H9 (cell line): ENCODE measurements around the gene PLXNA4. TPM values are rescaled to one million over a fixed set of nuclear protein-coding genes. Genes with fewer than 3 reads are reported as not detected.

Experiments
- DNase-seq: peaks from one replicate; pipeline ENCODE4 v3.0.0-alpha.2; 2017
- H2AFZ ChIP-seq: one replicate; pipeline ENCODE4 v1.6.1; 2013; ENCODE audit warnings: mild to moderate bottlenecking, low read length, control low read depth, moderate library complexity
- H2AK5ac ChIP-seq: 2 replicates; pipeline ENCODE4 v1.6.1; 2013; ENCODE audit warnings: low read length, control low read depth, mixed read lengths; ENCODE audit not compliant: insufficient read length
- H2BK120ac ChIP-seq: one replicate; pipeline ENCODE4 v1.6.1; 2013; ENCODE audit warnings: low read depth, mild to moderate bottlenecking, low read length, control low read depth, inconsistent platforms; ENCODE audit not compliant: poor library complexity, severe bottlenecking
- H2BK12ac ChIP-seq: 2 replicates; pipeline ENCODE4 v1.6.1; 2013; ENCODE audit warnings: low read length, control low read depth, mixed read lengths, low read depth; ENCODE audit not compliant: insufficient read length
- H2BK15ac ChIP-seq: 2 replicates; pipeline ENCODE4 v1.6.1; 2013; ENCODE audit warnings: low read depth, low read length, control low read depth
- H2BK20ac ChIP-seq: one replicate; pipeline ENCODE4 v1.6.1; 2013; ENCODE audit warnings: low read depth, mild to moderate bottlenecking, low read length, control low read depth, inconsistent platforms; ENCODE audit not compliant: poor library complexity, severe bottlenecking
- H2BK5ac ChIP-seq: 2 replicates; pipeline ENCODE4 v1.6.1; 2013; ENCODE audit warnings: low read length, control low read depth, mixed read lengths; ENCODE audit not compliant: insufficient read length
- H3K14ac ChIP-seq: 2 replicates; pipeline ENCODE4 v1.6.1; 2013; ENCODE audit warnings: low read length, control low read depth; ENCODE audit not compliant: insufficient read depth
- H3K18ac ChIP-seq: 2 replicates; pipeline ENCODE4 v1.6.1; 2013; ENCODE audit warnings: low read depth, mild to moderate bottlenecking, mixed read lengths, low read length, control low read depth; ENCODE audit not compliant: insufficient read length
- H3K23ac ChIP-seq: 2 replicates; pipeline ENCODE4 v1.6.1; 2013; ENCODE audit warnings: low read length, control low read depth, mixed read lengths, low read depth; ENCODE audit not compliant: insufficient read length
- H3K23me2 ChIP-seq: 2 replicates; pipeline ENCODE4 v1.6.1; 2013; ENCODE audit warnings: low read depth, mild to moderate bottlenecking, mixed read lengths, low read length, control low read depth; ENCODE audit not compliant: insufficient read length, poor library complexity, severe bottlenecking
- H3K27ac ChIP-seq: 2 replicates; pipeline ENCODE4 v1.5.1; 2013; ENCODE audit warnings: low read length, control low read depth, mixed read lengths, low read depth; ENCODE audit not compliant: insufficient read length
- H3K27me3 ChIP-seq: 2 replicates; pipeline ENCODE4 v1.6.1; 2013; ENCODE audit warnings: low read length, control low read depth, inconsistent platforms; ENCODE audit not compliant: insufficient read depth
- H3K4ac ChIP-seq: 2 replicates; pipeline ENCODE4 v1.6.1; 2013; ENCODE audit warnings: low read depth, mild to moderate bottlenecking, control low read depth, inconsistent platforms, low read length, moderate library complexity
- H3K4me1 ChIP-seq: 2 replicates; pipeline ENCODE4 v1.6.1; 2013; ENCODE audit warnings: low read length, control low read depth, inconsistent platforms; ENCODE audit not compliant: insufficient read depth
- H3K4me2 ChIP-seq: 2 replicates; pipeline ENCODE4 v1.6.1; 2013; ENCODE audit warnings: low read length, control low read depth, mixed read lengths; ENCODE audit not compliant: insufficient read length, insufficient read depth
- H3K56ac ChIP-seq: 2 replicates; pipeline ENCODE4 v1.6.1; 2013; ENCODE audit warnings: low read depth, mild to moderate bottlenecking, mixed read lengths, low read length, control low read depth; ENCODE audit not compliant: insufficient read length
- H3K79me1 ChIP-seq: 2 replicates; pipeline ENCODE4 v1.6.1; 2013; ENCODE audit warnings: low read depth, mild to moderate bottlenecking, moderate library complexity, low read length, control low read depth, inconsistent platforms; ENCODE audit not compliant: insufficient read depth, poor library complexity, severe bottlenecking
- H3K79me2 ChIP-seq: 2 replicates; pipeline ENCODE4 v1.6.1; 2013; ENCODE audit warnings: low read length, control low read depth, inconsistent platforms; ENCODE audit not compliant: insufficient read depth
- H3K9ac ChIP-seq: 2 replicates; pipeline ENCODE4 v1.6.1; 2013; ENCODE audit warnings: low read length, control low read depth, mixed read lengths; ENCODE audit not compliant: insufficient read length; ENCODE audit errors: extremely low read depth
- H3K9me3 ChIP-seq: one replicate; pipeline ENCODE4 v1.6.1; 2013; ENCODE audit warnings: low read depth, low read length, inconsistent platforms; ENCODE audit not compliant: control insufficient read depth
- H3T11ph ChIP-seq: one replicate; pipeline ENCODE4 v1.6.1; 2013; ENCODE audit warnings: mild to moderate bottlenecking, low read length, control low read depth, inconsistent platforms
- H4K20me1 ChIP-seq: one replicate; pipeline ENCODE4 v1.6.1; 2013; ENCODE audit not compliant: control insufficient read depth, insufficient read length, insufficient read depth
- H4K5ac ChIP-seq: 2 replicates; pipeline ENCODE4 v1.6.1; 2013; ENCODE audit warnings: low read depth, mild to moderate bottlenecking, mixed read lengths, low read length, control low read depth; ENCODE audit not compliant: insufficient read length
- H4K8ac ChIP-seq: replicated peaks from 2 replicates; pipeline ENCODE4 v1.6.1; 2013; ENCODE audit warnings: low read length, control low read depth, mixed read lengths, low read depth; ENCODE audit not compliant: insufficient read length
- H4K91ac ChIP-seq: 2 replicates; pipeline ENCODE4 v1.6.1; 2013; ENCODE audit warnings: low read depth, mild to moderate bottlenecking, moderate library complexity, mixed read lengths, low read length, control low read depth; ENCODE audit not compliant: insufficient read length
- H3K27ac Mint-ChIP-seq, 3 experiments: 2 replicates in 2 of 3; 3 replicates in 1 of 3; pipeline ENCODE4 v1.8.0; 2020 to 2021; ENCODE audit warnings: mixed read lengths in 3 of 3, mild to moderate bottlenecking in 1 of 3, moderate library complexity in 1 of 3
- H3K27me3 Mint-ChIP-seq: 2 replicates; pipeline ENCODE4 v1.8.0; 2021; ENCODE audit warnings: low read depth, mild to moderate bottlenecking, moderate library complexity, mixed read lengths
- H3K36me3 Mint-ChIP-seq, 3 experiments: 2 replicates in 2 of 3; 3 replicates in 1 of 3; pipeline ENCODE4 v1.8.0; 2020 to 2021; ENCODE audit warnings: low read depth in 3 of 3, mixed read lengths in 3 of 3; ENCODE audit not compliant: insufficient read depth in 1 of 3
- H3K4me1 Mint-ChIP-seq, 2 experiments: 2 replicates each; pipeline ENCODE4 v1.8.0; 2020; ENCODE audit warnings: mixed read lengths in 2 of 2
- H3K4me3 Mint-ChIP-seq, 2 experiments: 2 replicates in 1 of 2; 3 replicates in 1 of 2; pipeline ENCODE4 v1.8.0; 2020 to 2021; ENCODE audit warnings: mild to moderate bottlenecking in 2 of 2, mixed read lengths in 2 of 2, moderate library complexity in 1 of 2
- H3K9me3 Mint-ChIP-seq, 2 experiments: 2 replicates in 1 of 2; 3 replicates in 1 of 2; pipeline ENCODE4 v1.8.0; 2020; ENCODE audit warnings: mild to moderate bottlenecking in 2 of 2, mixed read lengths in 2 of 2, moderate library complexity in 1 of 2
- CTCF ChIP-seq: fragments of 200-600 bp; sonication (generic); conservative IDR thresholded peaks from 3 replicates; pipeline ENCODE4 v1.8.0; 2021; ENCODE audit warnings: antibody characterized with exemption, mild to moderate bottlenecking
- WGBS: extraction: QIAGEN DNeasy Blood & Tissue Kit; methylation state at CpG from one replicate; pipeline ENCODE4 v1.1.7; 2013; ENCODE audit warnings: missing lambda C conversion rate, low lambda C conversion rate, mixed read lengths; ENCODE audit not compliant: insufficient read length; ENCODE audit errors: extremely low coverage; 5-methylcytosine and 5-hydroxymethylcytosine counted together
- total RNA-seq: library from RNA; stranded (reverse); gene quantifications from 2 replicates; pipeline ENCODE4 v1.2.1, GENCODE V29; 2021

The PLXNA4 gene
- total RNA-seq, 1 experiment from 2014 or later = 0.35 TPM

- Histone ChIP-seq H2BK12ac (no peak overlapping the region), H2AFZ (no peak overlapping the region), H3K79me2 (no peaks in the 10 kb centered on the region), H4K8ac (no peak overlapping the region), H3K9ac (no peak overlapping the region), H3K9me3 (no peaks in the 10 kb centered on the region), H2BK5ac (no peak overlapping the region), H3K27ac (no peak overlapping the region), H3T11ph (no peak overlapping the region), H4K20me1 (no peaks in the 10 kb centered on the region), H2BK20ac (no peak overlapping the region), H2AK5ac (no peak overlapping the region), H3K27me3 (no peaks in the 10 kb centered on the region), H3K79me1 (no peaks in the 10 kb centered on the region), H3K4ac (no peak overlapping the region), H3K14ac (no peak overlapping the region), H2BK15ac (no peak overlapping the region), H2BK120ac (no peak overlapping the region), H3K23me2 (no peaks in the 10 kb centered on the region), H3K18ac (no peak overlapping the region), H3K56ac (no peak overlapping the region), H3K23ac (no peak overlapping the region), H4K5ac (no peak overlapping the region), H3K4me1 (peaks cover 5% of the 10 kb centered on the region; the same call in 1 of the 2 replicates), H4K91ac (no peak overlapping the region), H3K4me2 (no peak overlapping the region)
- Mint-ChIP-seq H3K9me3 (no peaks in the 10 kb centered on the region), H3K4me3 (no peak overlapping the region), H3K4me1 (peaks cover 5 to 6% of the 10 kb centered on the region in 2 experiments), H3K27me3 (peaks cover 55% of the 10 kb centered on the region), H3K36me3 (no peaks in the 10 kb centered on the region), H3K27ac (no peak overlapping the region)
- no CpG with 5 or more reads among the region's 3 CpGs for WGBS
- TF ChIP-seq CTCF = no peak
- DNase-seq = no peak
Observed at GRCh38 chr7:132322970-132323369, 253.3 kb downstream of the PLXNA4 start.
